Measurements from ENCODE around the gene PHF21A.

DNA sequence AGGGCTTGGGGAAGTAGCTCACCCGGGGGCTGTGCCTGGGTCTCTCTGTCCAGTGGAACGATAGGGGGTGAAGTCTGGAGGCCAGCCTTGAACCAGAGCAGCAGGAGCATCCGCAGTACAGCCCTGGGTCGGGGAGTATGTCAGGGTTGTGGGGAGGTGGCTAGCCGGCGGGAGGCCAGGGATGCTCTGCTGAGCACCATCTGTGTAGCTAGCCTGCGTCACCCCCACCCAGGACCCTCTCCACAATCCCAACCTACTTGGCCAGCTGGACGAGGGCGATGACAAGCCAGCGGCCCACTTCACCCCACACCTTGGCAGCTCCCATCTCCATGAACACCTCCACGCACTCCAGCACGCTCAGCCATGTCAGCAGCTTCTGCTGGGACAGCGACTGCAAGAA, 205.8 kb downstream of the PHF21A start:
- TF ChIP-seq, protein P1, sequence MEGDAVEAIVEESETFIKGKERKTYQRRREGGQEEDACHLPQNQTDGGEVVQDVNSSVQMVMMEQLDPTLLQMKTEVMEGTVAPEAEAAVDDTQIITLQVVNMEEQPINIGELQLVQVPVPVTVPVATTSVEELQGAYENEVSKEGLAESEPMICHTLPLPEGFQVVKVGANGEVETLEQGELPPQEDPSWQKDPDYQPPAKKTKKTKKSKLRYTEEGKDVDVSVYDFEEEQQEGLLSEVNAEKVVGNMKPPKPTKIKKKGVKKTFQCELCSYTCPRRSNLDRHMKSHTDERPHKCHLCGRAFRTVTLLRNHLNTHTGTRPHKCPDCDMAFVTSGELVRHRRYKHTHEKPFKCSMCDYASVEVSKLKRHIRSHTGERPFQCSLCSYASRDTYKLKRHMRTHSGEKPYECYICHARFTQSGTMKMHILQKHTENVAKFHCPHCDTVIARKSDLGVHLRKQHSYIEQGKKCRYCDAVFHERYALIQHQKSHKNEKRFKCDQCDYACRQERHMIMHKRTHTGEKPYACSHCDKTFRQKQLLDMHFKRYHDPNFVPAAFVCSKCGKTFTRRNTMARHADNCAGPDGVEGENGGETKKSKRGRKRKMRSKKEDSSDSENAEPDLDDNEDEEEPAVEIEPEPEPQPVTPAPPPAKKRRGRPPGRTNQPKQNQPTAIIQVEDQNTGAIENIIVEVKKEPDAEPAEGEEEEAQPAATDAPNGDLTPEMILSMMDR (IDR thresholded peaks at IDR 0.05; ENCODE audit: insufficient read depth, low read length, poor library complexity, severe bottlenecking), result no peak
- TF ChIP-seq EZH2phosphoT487 (conservative IDR thresholded peaks at IDR 0.05; ENCODE audit: low read length), result no peak
